PC-9 (cell line): ENCODE results near the gene GEMIN2. TPM values are rescaled to one million over a fixed set of nuclear protein-coding genes. Genes with fewer than 3 reads are reported as not detected.
"Not testable (repeated sequence)": the region's sequence is repeated elsewhere in the genome, so short reads cannot be mapped to it uniquely, and the experiment has no call there.

ENCODE experiments used
- Bru-seq: library from RNA; stranded (reverse); fragments of 400-500 nt; gene quantifications from one replicate; lab custom pipeline; 2021; lab: Mats Ljungman, UMichigan
- BruChase-seq, 2 experiments: library from RNA; stranded (reverse); fragments of 400-500 nt; gene quantifications; one replicate each; lab custom pipeline; 2021; lab: Mats Ljungman, UMichigan
- BruUV-seq: library from RNA; stranded (reverse); fragments of 400-500 nt; replicated peaks from 2 replicates; lab custom pipeline; 2021; lab: Mats Ljungman, UMichigan
- CTCF ChIA-PET: fragments of 300-600 bp; sonication (Branson Sonifier 250); formaldehyde crosslinking; loops from one replicate; lab custom pipeline; 2022; ENCODE audit warnings: antibody characterized with exemption; lab: Charles Lee
- POLR2A ChIA-PET: fragments of 300-600 bp; sonication (Branson Sonifier 250); formaldehyde crosslinking; loops from one replicate; lab custom pipeline; 2022; ENCODE audit warnings: antibody characterized with exemption; ENCODE audit not compliant: unreplicated experiment; lab: Charles Lee
- DNase-seq, 2 experiments: peaks; one replicate each; pipeline versions ENCODE4 v3.0.0 to v3.0.0-alpha.2; 2015 to 2022; ENCODE audit warnings: mixed read lengths in 1 of 2
- H2AFZ ChIP-seq: fragments of 200-600 bp; sonication (generic); 2 replicates; pipeline ENCODE4 v1.8.1; 2017; ENCODE audit warnings: antibody characterized with exemption
- H3F3A ChIP-seq: fragments of 200-600 bp; sonication (generic); 2 replicates; pipeline ENCODE4 v1.8.1; 2017; ENCODE audit warnings: antibody characterized with exemption, mild to moderate bottlenecking, low read depth; ENCODE audit not compliant: insufficient read depth
- H3K27ac ChIP-seq: fragments of 200-600 bp; sonication (generic); 2 replicates; pipeline ENCODE4 v1.6.1; 2016; ENCODE audit warnings: mixed run types
- H3K27me3 ChIP-seq: fragments of 200-600 bp; sonication (generic); 2 replicates; pipeline ENCODE4 v1.6.1; 2016; ENCODE audit warnings: low read depth, mixed run types; ENCODE audit not compliant: insufficient read depth
- H3K36me3 ChIP-seq: fragments of 200-600 bp; sonication (generic); 2 replicates; pipeline ENCODE4 v1.6.1; 2016; ENCODE audit warnings: low read depth, mixed run types
- H3K4me1 ChIP-seq: fragments of 200-600 bp; sonication (generic); replicated peaks from 2 replicates; pipeline ENCODE4 v1.6.1; 2016; ENCODE audit warnings: mixed run types; ENCODE audit not compliant: insufficient read depth
- H3K4me2 ChIP-seq: fragments of 200-600 bp; sonication (generic); 2 replicates; pipeline ENCODE4 v1.6.1; 2017; ENCODE audit warnings: mixed run types
- H3K4me3 ChIP-seq: fragments of 200-600 bp; sonication (generic); 2 replicates; pipeline ENCODE4 v1.6.1; 2016; ENCODE audit warnings: mixed run types
- H3K79me2 ChIP-seq: fragments of 200-600 bp; sonication (generic); 2 replicates; pipeline ENCODE4 v1.6.1; 2017; ENCODE audit warnings: low read depth, mixed run types
- H3K9me2 ChIP-seq: fragments of 200-600 bp; sonication (generic); 2 replicates; pipeline ENCODE4 v1.8.1; 2017; ENCODE audit warnings: mild to moderate bottlenecking; ENCODE audit not compliant: insufficient read depth
- H3K9me3 ChIP-seq: fragments of 200-600 bp; sonication (generic); 2 replicates; pipeline ENCODE4 v1.8.1; 2016; ENCODE audit warnings: low read depth; ENCODE audit not compliant: insufficient read depth
- H4K20me1 ChIP-seq: fragments of 200-600 bp; sonication (generic); 2 replicates; pipeline ENCODE4 v1.8.1; 2017; ENCODE audit not compliant: insufficient read depth
- EZH2 ChIP-seq: fragments of 200-600 bp; sonication (generic); IDR thresholded peaks from 2 replicates; pipeline ENCODE4 v1.8.0; 2017; ENCODE audit warnings: antibody characterized with exemption, low read depth
- intact Hi-C: fragments of 100-400 bp; cut with micrococcal nuclease; formaldehyde crosslinking; loops from one replicate; pipeline ENCODE4 v1.10.0; 2022; ENCODE audit not compliant: unreplicated experiment
- long read RNA-seq: library from polyadenylated mRNA; stranded (forward); transcript quantifications from one replicate; pipeline ENCODE4 v2.0.0, GENCODE V29; 2022
- total RNA-seq: library from RNA; stranded (reverse); gene quantifications from 2 replicates; pipeline ENCODE4 v1.2.3, GENCODE V29; 2021
- TF ChIP-seq, protein P1 (sequence below): fragments of 200-600 bp; sonication (generic); conservative IDR thresholded peaks from 2 replicates; pipeline ENCODE4 v1.6.1; 2017; ENCODE audit warnings: mixed run types, antibody characterized with exemption, mild to moderate bottlenecking, moderate library complexity

The GEMIN2 gene, protein sequence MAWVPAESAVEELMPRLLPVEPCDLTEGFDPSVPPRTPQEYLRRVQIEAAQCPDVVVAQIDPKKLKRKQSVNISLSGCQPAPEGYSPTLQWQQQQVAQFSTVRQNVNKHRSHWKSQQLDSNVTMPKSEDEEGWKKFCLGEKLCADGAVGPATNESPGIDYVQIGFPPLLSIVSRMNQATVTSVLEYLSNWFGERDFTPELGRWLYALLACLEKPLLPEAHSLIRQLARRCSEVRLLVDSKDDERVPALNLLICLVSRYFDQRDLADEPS
- total RNA-seq: 11.6 and 13.4 TPM in 2 replicates
- Bru-seq, nascent RNA: percentile 56 among the genes with signal in this experiment
- BruChase-seq, experiment 1, labeled RNA remaining after a 2-hour chase: percentile 56 among the genes with signal in this experiment
- BruChase-seq, experiment 2, labeled RNA remaining after a 6-hour chase: percentile 54 among the genes with signal in this experiment
- long read RNA-seq, transcript GEMIN2-202 (10 exons, 1,420 nt): major isoform, 14 of 20 reads
- long read RNA-seq, partial matches to known transcripts: 0 of 20 reads
- long read RNA-seq, other reads (novel, unspliced or antisense): 0 of 20 reads

DNA sequence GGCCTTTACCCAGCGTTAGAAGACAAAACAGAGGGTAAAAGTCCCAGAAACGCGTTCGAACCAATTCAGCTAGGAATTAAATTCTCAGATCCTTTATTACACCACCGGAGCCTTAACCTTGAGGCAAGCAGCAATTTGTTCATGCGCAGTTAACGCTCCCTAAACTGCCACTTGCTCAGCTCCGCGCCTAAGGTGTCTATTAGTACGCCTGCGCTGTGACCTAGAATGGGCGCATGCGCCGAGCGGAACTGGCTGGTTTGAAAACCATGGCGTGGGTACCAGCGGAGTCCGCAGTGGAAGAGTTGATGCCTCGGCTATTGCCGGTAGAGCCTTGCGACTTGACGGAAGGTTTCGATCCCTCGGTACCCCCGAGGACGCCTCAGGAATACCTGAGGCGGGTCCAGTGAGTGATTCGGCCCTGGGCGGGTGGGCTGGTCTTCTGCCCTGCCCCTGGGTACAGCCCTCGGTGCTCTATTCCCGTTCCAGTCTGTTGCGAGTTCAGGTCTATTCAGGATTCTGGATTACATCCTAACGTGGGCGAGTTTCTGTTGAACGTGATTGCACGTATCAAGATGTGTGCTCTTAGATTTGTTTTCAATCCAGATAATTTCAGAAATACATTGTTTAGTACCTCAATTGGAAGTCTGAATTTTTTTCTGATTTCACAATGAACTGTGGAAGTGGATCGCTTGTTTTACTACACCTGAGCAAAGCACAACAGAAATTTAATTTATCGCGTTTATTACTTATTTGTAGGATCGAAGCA, at the start of gene GEMIN2:
GEMIN2 (plus strand) TSS at position 251 of the 766 bp plus-strand sequence; CDS start at position 267, 16 bp downstream.
- BruUV-seq: TSS peak; percentile 60

DNA sequence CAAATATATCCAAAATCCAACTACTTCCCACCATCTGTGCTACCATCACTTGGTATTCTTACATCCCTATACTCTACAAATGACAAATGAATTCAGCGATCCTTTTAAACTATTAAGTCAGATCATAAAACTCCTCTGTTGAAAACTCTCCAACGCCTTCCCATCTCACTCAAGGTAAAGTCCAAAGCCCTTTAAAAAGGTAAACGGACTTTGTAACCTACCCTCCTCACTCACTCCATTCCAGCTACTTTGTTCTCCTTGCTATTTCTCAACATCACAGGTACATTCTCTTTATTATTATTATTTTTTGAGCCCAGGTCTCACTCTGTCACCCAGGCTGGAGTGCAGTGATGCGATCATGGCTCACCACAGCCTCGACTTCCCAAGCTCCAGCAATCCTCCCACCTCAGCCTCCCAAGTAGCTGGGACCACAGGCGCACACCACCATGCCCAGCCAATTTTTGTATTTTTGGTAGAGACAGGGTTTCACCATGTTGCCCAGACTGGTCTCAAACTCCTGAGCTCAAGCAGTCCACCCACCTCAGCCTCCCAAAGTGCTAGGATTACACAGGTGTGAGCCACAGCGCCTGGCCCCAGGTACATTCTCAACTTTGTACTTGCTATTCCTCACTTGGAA, 44.8 kb upstream of the GEMIN2 start:
- H3K4me3 ChIP-seq, CTCF ChIA-PET, H3K36me3 ChIP-seq, H3K4me1 ChIP-seq, H3F3A ChIP-seq, H2AFZ ChIP-seq, POLR2A ChIA-PET, H4K20me1 ChIP-seq, BruUV-seq, H3K27ac ChIP-seq, H3K9me3 ChIP-seq, intact Hi-C loops, H3K27me3 ChIP-seq, H3K4me2 ChIP-seq, H3K9me2 ChIP-seq, H3K79me2 ChIP-seq, DNase-seq: not testable (repeated sequence)

More for the DNA sequence above, at the start of gene GEMIN2:
- peak within 1 kb of the TSS; percentile 69 for H3K4me3 ChIP-seq
- ChIA-PET CTCF (no interaction called here), POLR2A (interaction anchor here (0.5 to 0.8 kb wide), 4 partner anchors 9 to 152 kb away, joined by 4 to 12 read pairs (median 6); partner anchors contain the start of gene TRAPPC6B)
- peaks cover 14% of the 10 kb centered on the region for H3K79me2 ChIP-seq
- peaks cover 11% of the 10 kb centered on the region; the same call in 1 of the 2 replicates for H3K4me1 ChIP-seq
- no peaks in the 10 kb centered on the region for H4K20me1 ChIP-seq
- intact Hi-C loops: no loop called here
- peak within 1 kb of the TSS; percentile 96 for H3K4me2 ChIP-seq
- TF ChIP-seq, protein P1, sequence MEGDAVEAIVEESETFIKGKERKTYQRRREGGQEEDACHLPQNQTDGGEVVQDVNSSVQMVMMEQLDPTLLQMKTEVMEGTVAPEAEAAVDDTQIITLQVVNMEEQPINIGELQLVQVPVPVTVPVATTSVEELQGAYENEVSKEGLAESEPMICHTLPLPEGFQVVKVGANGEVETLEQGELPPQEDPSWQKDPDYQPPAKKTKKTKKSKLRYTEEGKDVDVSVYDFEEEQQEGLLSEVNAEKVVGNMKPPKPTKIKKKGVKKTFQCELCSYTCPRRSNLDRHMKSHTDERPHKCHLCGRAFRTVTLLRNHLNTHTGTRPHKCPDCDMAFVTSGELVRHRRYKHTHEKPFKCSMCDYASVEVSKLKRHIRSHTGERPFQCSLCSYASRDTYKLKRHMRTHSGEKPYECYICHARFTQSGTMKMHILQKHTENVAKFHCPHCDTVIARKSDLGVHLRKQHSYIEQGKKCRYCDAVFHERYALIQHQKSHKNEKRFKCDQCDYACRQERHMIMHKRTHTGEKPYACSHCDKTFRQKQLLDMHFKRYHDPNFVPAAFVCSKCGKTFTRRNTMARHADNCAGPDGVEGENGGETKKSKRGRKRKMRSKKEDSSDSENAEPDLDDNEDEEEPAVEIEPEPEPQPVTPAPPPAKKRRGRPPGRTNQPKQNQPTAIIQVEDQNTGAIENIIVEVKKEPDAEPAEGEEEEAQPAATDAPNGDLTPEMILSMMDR: no peak
- no peak for TF ChIP-seq EZH2
- no peaks in the 10 kb centered on the region for H3K36me3 ChIP-seq
- H3F3A ChIP-seq: peaks cover 6% of the 10 kb centered on the region
- DNase-seq: peak; percentile 82 to 84
- no peaks in the 10 kb centered on the region for H3K27me3 ChIP-seq
- no peaks in the 10 kb centered on the region for H3K9me3 ChIP-seq
- peak within 1 kb of the TSS; percentile 89 for H2AFZ ChIP-seq
- no peaks in the 10 kb centered on the region for H3K9me2 ChIP-seq
- peak within 1 kb of the TSS; percentile 66 for H3K27ac ChIP-seq

DNA sequence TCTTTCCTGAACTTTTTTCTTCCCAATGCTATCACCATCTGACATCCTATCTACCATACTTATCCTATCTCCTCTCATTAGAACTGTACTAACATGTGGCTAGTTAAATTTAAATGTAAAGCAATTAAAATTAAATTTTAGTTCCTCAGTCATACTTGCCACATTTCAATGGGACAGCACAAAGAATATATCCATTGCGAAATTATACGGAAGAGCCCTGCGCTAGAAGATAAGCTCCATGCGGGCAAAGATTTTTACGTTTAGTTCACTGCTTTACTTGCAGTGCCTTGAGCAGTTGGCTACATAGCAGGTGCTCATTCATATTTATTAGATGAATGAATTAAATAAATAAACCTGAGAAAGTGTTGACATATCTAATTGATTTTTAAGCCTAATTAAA, 44.2 kb upstream of the GEMIN2 start:
- POLR2A ChIA-PET: no interaction called here
- H3K79me2 ChIP-seq: no peaks in the 10 kb centered on the region
- BruUV-seq: no TSS peak

More for the DNA sequence above, 44.2 kb upstream of the GEMIN2 start:
- DNase-seq: no peak
- CTCF ChIA-PET: no interaction called here
- Histone ChIP-seq H3K27me3 (no peaks in the 10 kb centered on the region), H3F3A (no peaks in the 10 kb centered on the region), H4K20me1 (no peaks in the 10 kb centered on the region), H2AFZ (no peak overlapping the region), H3K9me3 (no peaks in the 10 kb centered on the region), H3K4me1 (no peaks in the 10 kb centered on the region), H3K36me3 (0 out of 2 replicates have a peak, but pooled peaks cover under 1% of the 10 kb centered on the region), H3K4me2 (no peak overlapping the region), H3K4me3 (no peak overlapping the region), H3K27ac (no peak overlapping the region), H3K9me2 (no peaks in the 10 kb centered on the region)
- intact Hi-C loops: no loop called here
- TF ChIP-seq EZH2: no peak
- TF ChIP-seq, protein P1: no peak
